Stimulated activated CD4-positive, alpha-beta T cell treated with anti-CD3 and anti-CD28 coated beads, TNF-alpha, amount 100 ng/mL, for 1 hour (primary cell): ENCODE data around the gene UNC5C.

ENCODE experiments used
- DNase-seq, 3 donors: peaks; one replicate each; pipeline ENCODE4 v3.0.0-alpha.2; 2020; ENCODE audit warnings: low read depth in 3 of 3, low spot score in 1 of 3

Gene UNC5C

GRCh38 chr4:95546866-95547714 is 1.7 kb downstream of the UNC5C start:
- DNase-seq, result no peak

DNA sequence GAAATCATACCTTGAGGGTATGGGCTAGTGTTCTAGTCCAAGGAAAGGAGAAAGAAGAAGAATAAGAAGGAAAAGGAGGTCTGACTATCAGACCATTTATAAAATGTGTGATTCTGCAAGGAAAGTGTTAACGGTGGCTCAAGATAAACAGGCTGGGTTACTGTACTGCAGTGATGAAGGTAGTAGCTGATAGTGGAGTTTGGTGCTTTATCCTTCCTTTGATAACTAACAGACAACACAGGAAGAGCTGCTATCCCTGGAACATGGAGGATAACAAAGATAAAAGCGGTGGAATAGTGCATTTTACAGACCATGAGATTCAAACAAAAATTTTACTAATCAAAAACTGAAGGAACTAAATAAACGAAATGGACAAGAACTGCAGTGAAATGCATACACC is 2.6 kb downstream of the UNC5C start:
- no peak for DNase-seq

GRCh38 chr4:95545546-95545945 is 3.2 kb downstream of the UNC5C start:
- DNase-seq, result no peak

- DNase-seq, result no peak
Observed at GRCh38 chr4:95544113-95545103, 4.4 kb downstream of the UNC5C start.

DNA sequence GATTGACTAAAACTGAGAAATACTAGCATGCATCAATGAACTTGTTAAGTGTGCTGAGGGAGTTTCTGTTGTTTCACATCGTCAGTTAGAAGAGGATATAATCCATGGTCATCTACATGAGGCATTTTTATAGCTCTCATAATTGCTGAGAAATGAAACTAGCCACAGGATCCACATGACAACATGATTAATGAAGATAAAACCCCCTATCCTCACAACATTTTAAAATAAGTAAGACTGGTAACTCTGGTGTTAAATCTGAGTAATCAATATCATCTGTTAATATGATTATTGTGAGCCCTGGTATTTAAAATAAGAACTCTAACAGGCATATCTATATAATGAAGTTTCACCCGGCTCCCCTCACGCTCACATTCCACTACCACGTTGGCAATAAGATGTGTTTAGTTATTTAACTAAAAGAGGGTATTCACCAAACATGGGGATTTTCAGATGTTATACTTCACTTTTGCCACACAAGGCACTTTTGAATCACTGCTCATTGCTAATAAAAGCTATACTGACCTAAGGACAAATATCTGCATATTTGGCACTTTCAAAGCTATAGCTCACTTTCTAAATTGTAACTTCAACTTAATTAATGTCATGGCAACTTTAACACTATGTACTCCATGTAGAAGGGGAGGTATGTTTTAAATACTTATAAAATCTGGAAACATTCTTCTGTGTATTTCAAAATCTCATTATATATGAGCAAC is 6.7 kb downstream of the UNC5C start:
- no peak for DNase-seq

DNA sequence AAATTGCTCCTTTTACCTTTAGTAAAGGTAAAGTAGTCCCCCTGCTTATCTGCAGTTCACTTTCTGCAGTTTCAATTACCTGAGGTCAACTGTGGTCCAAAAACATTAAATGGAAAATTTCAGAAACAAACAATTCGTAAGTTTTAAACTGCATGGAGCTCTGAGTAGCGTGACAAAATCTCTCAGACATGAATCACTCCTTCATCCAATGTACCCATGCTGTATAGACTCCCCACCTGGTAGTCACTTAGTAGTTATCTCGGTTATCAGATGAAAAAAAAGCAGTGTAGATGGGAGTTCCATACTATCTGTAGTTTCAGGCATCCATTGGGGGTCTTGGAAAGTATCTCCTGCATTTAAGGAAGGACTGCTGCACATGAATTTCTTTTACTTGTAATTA is 7.7 kb downstream of the UNC5C start:
- DNase-seq, result no peak

GRCh38 chr4:95540227-95540626 is 8.5 kb downstream of the UNC5C start:
- DNase-seq, result no peak

GRCh38 chr4:95539106-95539505 is 9.7 kb downstream of the UNC5C start:
- DNase-seq, result no peak

DNA sequence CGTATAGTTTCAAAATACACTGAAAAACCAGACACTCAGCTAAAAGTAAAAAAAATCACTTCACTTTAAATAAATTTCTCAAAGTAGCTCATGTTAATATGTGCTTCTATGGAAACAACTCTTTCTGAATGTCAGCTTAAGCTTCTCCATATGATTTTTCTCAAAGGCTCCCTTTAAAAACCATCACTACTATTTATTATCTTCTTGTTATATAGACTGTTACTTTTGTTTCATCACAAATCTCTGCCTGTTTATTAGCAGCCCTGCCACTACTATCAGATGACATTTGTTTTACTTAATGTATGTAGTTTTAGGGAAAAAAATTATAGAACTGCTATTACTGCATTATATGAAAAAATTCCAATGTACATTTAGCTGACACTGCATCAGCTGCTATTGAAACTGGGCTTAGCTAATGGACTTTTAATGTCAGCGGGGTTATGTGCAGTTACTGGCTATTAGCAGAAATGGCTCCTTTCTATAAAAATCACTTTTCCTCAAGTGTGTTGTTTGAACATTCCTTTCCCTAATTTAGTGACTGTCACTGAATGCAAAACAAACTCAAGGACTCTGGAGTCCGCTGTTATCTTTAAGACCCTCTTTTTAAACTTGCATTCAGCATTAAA is 10.8 kb downstream of the UNC5C start:
- no peak for DNase-seq

DNA sequence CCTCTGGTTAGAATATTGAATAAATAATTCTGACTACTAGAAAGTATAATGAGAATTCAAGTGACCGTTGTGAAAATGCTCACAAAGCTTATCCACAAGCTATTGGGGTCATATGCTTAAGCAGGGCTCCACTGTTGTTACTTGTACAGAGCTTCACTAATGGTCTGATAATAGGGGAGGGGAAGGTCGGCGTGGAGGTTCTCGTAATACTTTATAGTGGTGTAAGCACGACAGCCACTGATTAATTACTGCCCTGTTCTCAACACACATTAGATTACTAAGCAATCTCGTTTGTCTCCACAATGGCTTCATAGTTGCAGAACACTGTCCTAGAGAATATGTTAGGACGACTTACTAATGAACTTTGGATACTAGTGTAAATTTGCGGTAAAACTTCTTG is 11.6 kb downstream of the UNC5C start:
- DNase-seq, result no peak

DNA sequence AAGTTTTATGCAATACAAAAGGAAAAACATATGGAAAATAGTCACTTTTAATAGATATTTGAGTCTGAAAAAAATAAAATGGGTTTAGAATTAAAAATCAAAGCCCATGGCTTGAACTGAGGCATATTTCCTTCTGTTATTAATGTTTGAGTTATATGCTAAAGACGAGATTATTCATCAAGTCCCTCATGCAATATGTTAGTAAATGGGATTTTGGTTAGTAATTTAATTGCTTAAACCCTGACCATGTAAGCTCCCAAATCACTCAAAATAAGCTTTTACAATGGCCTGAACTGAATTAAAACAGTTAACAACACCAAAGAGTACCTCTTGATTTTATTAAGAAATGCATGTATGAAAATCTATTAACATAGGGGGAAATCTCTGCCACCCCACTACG is 12.1 kb downstream of the UNC5C start:
- DNase-seq, result no peak

DNA sequence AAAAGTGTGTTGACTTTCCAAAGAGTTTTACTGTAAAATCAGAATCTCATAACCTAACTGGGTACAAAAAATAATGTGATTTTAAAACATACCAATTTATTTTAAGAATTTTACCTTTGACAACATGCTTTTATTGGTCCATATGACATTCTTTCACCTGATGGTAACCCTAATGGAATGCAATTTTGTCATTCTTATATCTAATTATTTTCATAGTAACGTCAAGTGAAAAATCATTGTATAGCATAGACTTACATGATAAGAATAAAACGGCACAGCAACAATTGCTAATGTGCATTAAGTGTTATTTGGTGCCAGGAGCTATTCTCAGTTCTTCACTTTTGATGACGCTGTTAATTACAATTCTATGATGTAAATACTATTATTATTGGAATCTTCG is 13.6 kb downstream of the UNC5C start:
- no peak for DNase-seq

DNA sequence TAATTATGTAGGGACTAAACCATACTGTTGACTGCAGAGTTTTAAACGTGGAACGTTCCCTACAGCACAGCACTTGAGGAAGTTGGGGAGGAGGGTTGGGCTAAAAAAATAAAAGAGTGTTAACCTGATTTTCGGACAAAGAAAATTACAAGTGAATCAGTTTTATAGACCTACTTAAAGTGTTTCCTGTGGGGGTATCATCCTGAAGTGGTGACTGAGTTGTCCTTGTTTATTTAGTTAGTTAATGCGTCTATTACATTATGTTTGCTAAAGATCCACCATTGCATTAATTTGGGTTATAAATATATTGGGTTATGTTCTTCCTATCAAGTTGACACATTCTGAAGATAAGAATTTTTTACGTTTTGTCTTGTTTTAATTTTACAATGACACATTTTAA is 14.7 kb downstream of the UNC5C start:
- DNase-seq, result no peak

- no peak for DNase-seq
Observed at GRCh38 chr4:95533254-95533653, 15.5 kb downstream of the UNC5C start.

- DNase-seq, result no peak
Observed at GRCh38 chr4:95532305-95532704, 16.5 kb downstream of the UNC5C start.

GRCh38 chr4:95531141-95531540 is 17.6 kb downstream of the UNC5C start:
- DNase-seq, result no peak

DNA sequence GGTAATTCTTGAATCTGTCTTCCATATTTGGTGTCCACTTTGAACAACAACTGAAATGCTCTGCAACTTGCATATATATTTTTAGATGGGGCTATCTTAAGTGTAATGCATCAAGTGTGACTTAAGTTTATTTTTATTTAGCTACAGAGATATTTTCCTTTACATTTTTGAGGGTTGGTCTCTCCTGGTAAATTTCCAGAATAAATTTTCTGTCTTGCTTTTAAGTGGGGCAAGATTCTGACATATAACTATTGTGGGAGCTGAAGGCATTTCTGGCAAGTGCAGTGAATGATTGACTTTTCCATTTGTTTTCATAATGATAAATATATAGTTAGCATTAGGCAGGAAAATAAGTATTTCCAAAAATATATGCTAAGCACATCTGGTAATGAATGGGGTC is 18.8 kb downstream of the UNC5C start:
- DNase-seq, result no peak

DNA sequence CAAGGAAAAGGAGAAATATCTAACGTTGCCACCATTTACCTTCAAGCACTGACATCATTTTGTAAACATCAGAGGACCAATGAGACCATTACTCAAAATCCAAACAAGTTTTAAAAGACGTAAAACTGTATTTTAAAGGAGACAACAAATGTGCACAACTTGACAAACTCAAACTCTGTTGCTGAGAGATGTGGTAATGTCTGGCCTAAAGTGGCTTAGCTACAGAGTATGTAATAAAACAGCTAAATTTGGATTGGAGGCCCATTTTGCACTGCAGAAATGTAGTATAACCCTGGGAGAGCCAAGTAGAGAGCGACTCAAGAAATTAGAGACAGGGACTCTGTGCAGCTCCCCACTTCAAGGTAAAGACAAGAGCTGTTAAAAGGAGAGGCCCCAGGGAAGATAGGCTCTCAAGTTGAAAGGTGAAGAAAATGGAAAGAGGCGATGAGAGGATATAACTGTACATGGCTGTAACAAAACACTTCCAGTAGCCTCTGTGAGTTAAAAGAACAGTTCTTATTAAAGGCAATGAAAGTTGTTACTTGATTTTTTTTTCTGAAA is 20.3 kb downstream of the UNC5C start:
- no peak for DNase-seq

DNA sequence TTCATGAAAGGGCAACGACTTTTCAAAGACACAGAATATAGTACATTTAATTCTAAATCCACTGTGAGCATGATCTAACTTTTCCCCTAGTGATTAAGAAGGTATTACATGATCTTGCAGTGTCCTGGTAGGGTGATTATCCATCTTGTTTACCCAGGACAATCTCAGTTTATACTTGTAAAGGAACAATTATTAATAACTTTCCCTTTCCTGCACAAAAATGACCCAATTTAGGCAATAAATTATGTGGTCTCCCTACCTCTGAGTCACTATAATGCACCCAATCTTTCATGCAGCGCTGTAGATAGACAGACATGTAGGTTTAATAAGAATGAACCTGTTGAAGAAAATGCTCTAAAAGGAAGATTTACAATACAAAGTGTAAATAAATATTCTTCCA is 22.7 kb downstream of the UNC5C start:
- DNase-seq, result no peak

- DNase-seq, result no peak
Observed at GRCh38 chr4:95524729-95525128, 24.0 kb downstream of the UNC5C start.

GRCh38 chr4:95524184-95524583 is 24.6 kb downstream of the UNC5C start:
- no peak for DNase-seq
